Measurements from ENCODE around the gene TSEN15. TPM values are rescaled to one million over a fixed set of nuclear protein-coding genes. Genes with fewer than 3 reads are reported as not detected.
A peak's percentile ranks its signal among the peaks of the same experiment; 100 is the strongest.

Gene TSEN15
- total RNA-seq, 1 experiment from 2014 or later, result 81.1 TPM

- no peaks in the 10 kb centered on the region for H3K36me3 ChIP-seq
- no peak for DNase-seq
- no peak overlapping the region for H3K4me3 ChIP-seq
- H3K27me3 ChIP-seq, result no peaks in the 10 kb centered on the region
- peaks cover 11% of the 10 kb centered on the region for H3K9me3 ChIP-seq
These were observed 59.0 kb downstream of the TSEN15 start for GRCh38 chr1:184110272-184111204.

DNA sequence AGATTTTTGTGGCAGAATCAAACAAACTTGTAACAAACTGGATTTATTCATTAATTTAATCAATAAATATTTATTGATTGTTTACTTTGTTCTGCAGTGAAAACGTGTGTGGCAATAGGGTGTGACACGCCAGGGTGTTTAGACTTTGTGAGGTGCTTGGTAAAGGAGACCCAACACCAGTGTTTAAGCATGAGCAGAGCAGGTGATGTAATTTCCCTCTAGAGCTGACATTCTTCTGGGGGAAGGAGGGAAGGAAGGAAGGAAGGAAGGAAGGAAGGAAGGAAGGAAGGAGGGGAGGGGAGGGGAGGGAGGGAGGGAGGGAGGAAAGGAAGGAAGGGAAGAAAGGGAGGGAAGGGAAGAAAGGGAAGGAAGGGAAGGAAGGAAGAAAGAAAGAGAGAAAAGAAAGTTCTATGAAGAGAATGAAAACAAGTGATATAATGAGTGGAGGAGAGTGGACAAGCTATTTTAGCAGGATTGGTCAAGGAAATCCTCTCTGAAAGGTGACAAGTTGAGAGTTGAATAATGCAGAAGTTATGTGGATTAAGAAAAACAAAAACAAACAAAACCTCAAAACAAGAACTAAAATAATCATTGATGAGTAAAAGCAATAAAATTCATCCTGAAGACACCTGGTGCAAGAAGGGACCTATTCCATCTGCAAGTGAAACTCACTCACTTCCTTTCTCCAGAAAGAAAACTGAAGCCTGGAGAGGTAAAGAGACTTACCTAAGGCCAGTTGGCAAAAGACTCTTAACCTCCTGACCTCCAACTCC is 60.8 kb downstream of the TSEN15 start:
- Histone ChIP-seq H3K27me3 (no peaks in the 10 kb centered on the region), H3K9me3 (no peaks in the 10 kb centered on the region; the same call in 1 of the 2 replicates), H3K4me3 (no peak overlapping the region), H3K36me3 (no peaks in the 10 kb centered on the region)
- no peak for DNase-seq

DNA sequence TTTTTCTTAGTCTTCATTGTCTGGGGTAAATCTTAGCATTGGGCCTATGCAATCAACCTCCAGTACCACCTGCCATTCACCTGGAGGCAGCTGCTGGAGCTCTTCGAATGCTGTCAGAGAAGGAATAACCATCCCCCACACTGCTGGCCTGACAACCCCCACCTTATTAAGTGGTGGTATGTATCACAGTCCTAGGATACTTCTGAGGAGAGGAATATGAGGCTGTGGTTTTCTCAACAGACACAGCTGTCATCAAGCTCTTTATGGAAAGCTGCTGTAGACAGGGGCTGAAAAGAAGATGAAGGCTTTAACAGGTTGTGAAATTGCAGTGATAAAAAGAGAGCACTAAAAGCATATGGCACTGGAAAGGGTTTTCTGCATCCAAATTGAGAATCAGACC is 61.7 kb downstream of the TSEN15 start:
- H3K4me3 ChIP-seq, result no peak overlapping the region
- H3K36me3 ChIP-seq, result no peaks in the 10 kb centered on the region
- no peaks in the 10 kb centered on the region for H3K27me3 ChIP-seq
- DNase-seq, result no peak
- H3K9me3 ChIP-seq, result no peaks in the 10 kb centered on the region

GRCh38 chr1:184114818-184115398 is 63.4 kb downstream of the TSEN15 start:
- DNase-seq, result no peak
- no peaks in the 10 kb centered on the region for H3K27me3 ChIP-seq
- no peaks in the 10 kb centered on the region for H3K9me3 ChIP-seq
- H3K4me3 ChIP-seq, result no peak overlapping the region
- no peaks in the 10 kb centered on the region for H3K36me3 ChIP-seq

DNA sequence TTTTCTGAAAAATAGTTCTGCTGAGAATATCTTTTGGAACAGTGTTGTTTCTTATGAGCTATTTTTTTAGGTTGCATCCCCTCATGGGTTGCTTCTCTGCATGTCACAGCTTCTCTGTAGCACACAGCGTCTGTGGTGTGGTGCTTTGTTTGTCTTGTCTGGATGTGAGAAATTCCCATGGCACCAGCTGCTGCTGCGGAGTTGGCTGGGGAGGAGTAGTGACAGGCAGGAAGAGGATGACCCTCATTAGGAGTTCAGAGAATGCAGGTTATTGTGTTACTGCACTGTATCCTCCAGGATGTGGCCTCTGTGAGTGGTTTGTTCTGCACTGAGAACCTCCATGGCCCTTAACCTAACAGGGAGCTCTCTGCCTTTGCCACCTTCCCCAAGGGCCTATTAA is 64.8 kb downstream of the TSEN15 start:
- H3K9me3 ChIP-seq, result 0 out of 2 replicates have a peak, but pooled peaks cover 2% of the 10 kb centered on the region
- no peaks in the 10 kb centered on the region for H3K36me3 ChIP-seq
- no peaks in the 10 kb centered on the region for H3K27me3 ChIP-seq
- H3K4me3 ChIP-seq, result no peak overlapping the region
- no peak for DNase-seq

- Histone ChIP-seq H3K4me3 (no peak overlapping the region), H3K9me3 (0 out of 2 replicates have a peak, but pooled peaks cover 2% of the 10 kb centered on the region), H3K36me3 (no peaks in the 10 kb centered on the region), H3K27me3 (no peaks in the 10 kb centered on the region)
- peak; percentile 82 for DNase-seq
These were observed 66.5 kb downstream of the TSEN15 start for GRCh38 chr1:184118046-184118445.

Other genes starting within 250 kb of the TSEN15 start
- gene RGL1, start 246.6 kb upstream of the TSEN15 start, total RNA-seq (2014; rRNA removed; shearing (Covaris generic); ENCODE audit: low replicate concordance), result 4.1 and 4.9 TPM in 2 replicates
- 0.03 TPM in 1 of 2 replicates, not detected in the other for gene COLGALT2, start 14.0 kb upstream of the TSEN15 start, total RNA-seq (2014; rRNA removed; shearing (Covaris generic); ENCODE audit: low replicate concordance)

Measured in MG63 (cell line).